ENCODE results near the gene CD1C. TPM values are rescaled to one million over a fixed set of nuclear protein-coding genes. Genes with fewer than 3 reads are reported as not detected.
"Not testable (repeated sequence)": the region's sequence is repeated elsewhere in the genome, so short reads cannot be mapped to it uniquely, and the experiment has no call there.

The CD1C gene
- total RNA-seq, 1 donor from 2014 or later, result not detected

GRCh38 chr1:158328426-158328825 lies 38.7 kb downstream of the CD1C start:
- DNase-seq (ENCODE audit: low read depth), result no peak

DNA sequence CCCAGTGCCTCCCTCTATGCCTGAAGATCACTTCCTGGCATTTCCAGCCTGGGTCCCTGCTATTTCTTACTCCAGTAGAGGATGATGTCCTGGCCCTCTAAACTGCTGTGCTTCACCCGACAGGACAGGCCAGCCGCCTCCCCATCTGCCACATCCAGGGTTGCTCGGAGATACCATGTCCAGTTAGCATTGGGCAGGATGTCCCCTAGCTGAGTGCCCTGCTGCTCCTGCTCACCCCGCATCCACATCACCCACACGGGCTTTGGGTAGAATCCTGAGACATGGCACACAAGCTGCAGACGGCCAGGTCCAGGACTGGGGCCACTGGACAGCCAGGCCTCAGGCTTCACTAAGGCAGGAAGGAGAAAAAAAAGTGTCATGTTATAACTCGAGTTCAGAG lies 39.6 kb downstream of the CD1C start:
- DNase-seq (ENCODE audit: low read depth), result no peak

GRCh38 chr1:158329733-158330132 lies 40.0 kb downstream of the CD1C start:
- no peak for DNase-seq (ENCODE audit: low read depth)

GRCh38 chr1:158330391-158331105 lies 40.8 kb downstream of the CD1C start:
- no peak for DNase-seq (ENCODE audit: low read depth)

GRCh38 chr1:158331106-158331425 lies 41.3 kb downstream of the CD1C start:
- no peak for DNase-seq (ENCODE audit: low read depth)

DNA sequence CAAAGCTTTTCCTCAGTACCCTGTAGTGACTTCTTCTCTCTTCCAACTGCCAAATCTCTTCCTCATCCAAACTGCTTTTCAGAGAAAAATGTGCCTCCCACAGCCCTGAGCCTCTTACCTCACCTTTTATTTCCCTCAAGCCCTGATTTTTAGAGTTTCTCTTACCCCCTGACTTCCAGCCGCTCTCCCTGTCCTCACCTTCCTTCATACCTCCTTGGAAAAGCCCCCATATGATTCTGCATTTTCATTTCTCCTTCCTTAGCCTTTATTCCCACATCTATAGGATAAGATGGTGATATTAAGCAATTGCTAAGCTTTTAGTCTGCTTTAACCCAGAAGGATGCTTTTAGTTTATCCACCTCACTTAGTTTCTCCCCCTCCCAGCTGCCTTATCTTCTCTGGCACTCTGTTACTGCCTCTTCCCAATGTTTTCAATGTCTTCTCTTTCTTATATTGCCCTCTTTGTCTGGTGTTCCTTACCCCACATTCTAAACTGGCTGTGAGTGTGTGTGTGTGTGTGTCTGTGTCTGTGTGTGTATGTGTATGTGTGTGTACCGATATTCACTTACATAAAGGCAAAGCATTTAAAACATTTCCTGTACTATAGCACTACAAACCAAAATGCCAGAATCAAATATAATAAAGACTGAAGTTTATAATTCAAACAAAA lies 41.9 kb downstream of the CD1C start, which contains the start of gene CD1B:
Gene CD1B (minus strand): TSS at position 51 of the 670 bp plus-strand sequence. CDS start 108 bp downstream, outside the sequence.
- DNase-seq (ENCODE audit: low read depth), result no peak

DNA sequence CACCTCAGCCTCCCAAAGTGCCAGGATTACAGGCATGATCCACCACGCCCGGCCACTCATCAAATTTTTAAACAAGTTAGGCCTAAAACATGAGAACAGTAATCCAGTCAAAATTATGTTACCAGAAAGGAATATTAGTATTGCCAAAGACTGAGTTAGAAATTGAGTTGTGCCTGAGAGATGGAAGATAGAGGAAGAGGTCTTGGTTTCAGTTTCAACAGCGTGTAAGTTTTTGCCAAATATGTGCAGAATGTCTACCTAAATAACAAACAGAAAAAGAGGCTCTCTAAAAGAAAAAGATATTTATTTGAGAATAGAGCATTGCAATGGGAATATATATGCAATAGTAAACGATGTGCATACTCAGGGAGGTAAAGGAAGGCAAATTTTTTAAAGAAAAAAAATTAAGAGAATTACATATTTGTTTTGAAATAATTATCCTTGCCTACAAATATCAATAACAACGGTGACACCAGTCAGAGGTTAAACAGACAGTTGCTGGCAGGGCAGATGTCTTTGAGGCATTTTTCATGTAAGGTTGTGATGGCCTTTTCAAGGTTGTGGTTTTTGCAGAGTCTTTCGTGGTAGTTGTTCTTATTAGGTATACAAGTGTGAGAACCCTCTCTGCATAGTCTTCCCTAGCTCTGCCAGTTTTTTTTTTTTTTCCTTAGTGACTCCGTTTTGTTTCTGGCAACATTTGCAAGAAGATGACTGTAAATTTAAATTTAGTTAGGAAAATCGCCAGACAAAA lies 43.9 kb downstream of the CD1C start:
- no peak for DNase-seq (ENCODE audit: low read depth)

DNA sequence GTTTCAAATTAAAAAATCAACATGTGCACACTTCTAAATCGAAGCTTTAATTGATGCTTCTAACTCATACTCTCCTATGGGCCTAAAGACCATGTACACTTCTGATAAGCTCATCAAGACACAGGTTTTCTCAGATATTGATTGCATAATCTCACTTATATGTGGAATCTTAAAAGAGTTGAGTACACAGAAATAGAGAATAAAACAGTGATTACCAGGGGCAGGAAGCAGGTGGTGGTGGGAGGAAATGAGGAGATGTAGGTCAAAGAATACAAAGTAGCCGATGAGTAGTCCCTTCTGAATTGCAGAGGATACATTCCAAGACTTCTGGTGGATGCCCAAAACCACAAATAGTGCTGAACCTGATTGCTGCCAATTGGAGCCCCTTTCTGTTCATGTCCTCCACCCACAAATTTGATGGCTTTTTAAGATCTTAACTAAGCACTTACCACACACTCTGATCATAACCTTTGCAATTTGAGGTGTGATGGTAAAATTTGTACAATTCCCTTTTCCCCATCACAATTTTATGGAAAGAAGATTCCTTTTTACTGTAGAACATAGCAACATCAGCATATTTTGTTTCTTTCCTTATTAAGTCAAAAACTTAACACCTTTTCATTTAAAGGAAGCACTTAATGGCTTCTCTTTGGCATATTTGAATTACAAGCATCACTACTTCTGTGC lies 44.9 kb downstream of the CD1C start:
- no peak for DNase-seq (ENCODE audit: low read depth)

- DNase-seq (ENCODE audit: low read depth), result no peak
Observed at GRCh38 chr1:158335213-158335532, 45.5 kb downstream of the CD1C start.

GRCh38 chr1:158336413-158336812 lies 46.7 kb downstream of the CD1C start:
- DNase-seq (ENCODE audit: low read depth), result not testable (repeated sequence)

Other genes with a start within 250 kb of the CD1C start
- 0.08 TPM in 1 of 2 replicates, not detected in the other for gene CD1D, start 109.0 kb upstream of the CD1C start, total RNA-seq
- gene CD1A, start 35.5 kb upstream of the CD1C start, total RNA-seq, result not detected in 2 replicates
- not detected in 2 replicates for gene CD1B, start 41.6 kb downstream of the CD1C start, total RNA-seq
- gene CD1E, start 64.0 kb downstream of the CD1C start, total RNA-seq, result not detected in 2 replicates
- gene OR10T2, start 109.5 kb downstream of the CD1C start, total RNA-seq, result not detected in 2 replicates
- not detected in 2 replicates for gene OR10K2, start 136.3 kb downstream of the CD1C start, total RNA-seq
- not detected in 2 replicates for gene OR10K1, start 171.9 kb downstream of the CD1C start, total RNA-seq
- not detected in 2 replicates for gene OR10R2, start 182.3 kb downstream of the CD1C start, total RNA-seq

All from myocyte (in vitro differentiated cells).